SK-N-SH treated with all-trans-retinoic acid at 6 μM for 48 hours (cell line): ENCODE measurements around the gene PCMT1.

Experiments
- ATAC-seq: fragments of 200-7000 bp; cut with Tn5 transposase; 3 replicates; pipeline ENCODE4 v1.9.1; 2020; ENCODE audit warnings: mild to moderate bottlenecking, moderate library complexity
- ARNTL ChIP-seq: fragments of 450-650 bp; formaldehyde crosslinking; IDR thresholded peaks from 2 replicates; pipeline ENCODE4 v1.5.0; 2020; ENCODE audit warnings: low read depth, mild to moderate bottlenecking, moderate library complexity, borderline replicate concordance
- CSDC2 ChIP-seq: fragments of 250-450 bp; sonication (Bioruptor Pico); IDR thresholded peaks from 2 replicates; pipeline ENCODE4 v1.5.0; 2020; ENCODE audit warnings: mild to moderate bottlenecking, moderate library complexity
- GLIS3 ChIP-seq: fragments of 250-450 bp; sonication (Bioruptor Pico); IDR thresholded peaks from 2 replicates; pipeline ENCODE4 v1.5.0; 2020; ENCODE audit warnings: mild to moderate bottlenecking, moderate library complexity
- ISL1 ChIP-seq: fragments of 250-450 bp; sonication (Bioruptor Pico); IDR thresholded peaks from 2 replicates; pipeline ENCODE4 v2.1.2; 2022; ENCODE audit warnings: mild to moderate bottlenecking, moderate library complexity
- OSR1 ChIP-seq: fragments of 250-450 bp; sonication (Bioruptor Pico); IDR thresholded peaks from 2 replicates; pipeline ENCODE4 v1.8.0; 2022; ENCODE audit warnings: moderate library complexity, mild to moderate bottlenecking, inconsistent platforms
- SNAI2 ChIP-seq: fragments of 250-450 bp; sonication (Bioruptor Pico); IDR thresholded peaks from 2 replicates; pipeline ENCODE4 v1.5.0; 2020; ENCODE audit warnings: mild to moderate bottlenecking, moderate library complexity
- TCF4 ChIP-seq: fragments of 250-450 bp; sonication (Bioruptor Pico); IDR thresholded peaks from 2 replicates; pipeline ENCODE4 v1.8.0; 2021; ENCODE audit warnings: mild to moderate bottlenecking, moderate library complexity, borderline replicate concordance
- TOX ChIP-seq: fragments of 250-450 bp; sonication (Bioruptor Pico); IDR thresholded peaks from 2 replicates; pipeline ENCODE4 v1.8.0; 2021; ENCODE audit warnings: mild to moderate bottlenecking, moderate library complexity, borderline replicate concordance
- ZFP30 ChIP-seq: fragments of 450-650 bp; formaldehyde crosslinking; IDR thresholded peaks from 2 replicates; pipeline ENCODE4 v1.5.0; 2022; ENCODE audit warnings: mild to moderate bottlenecking, moderate library complexity
- ZNF565 ChIP-seq: fragments of 450-650 bp; formaldehyde crosslinking; conservative IDR thresholded peaks from 2 replicates; pipeline ENCODE4 v1.5.0; 2020; ENCODE audit warnings: low read depth, mild to moderate bottlenecking, moderate library complexity
- ZNF70 ChIP-seq: fragments of 450-650 bp; formaldehyde crosslinking; IDR thresholded peaks from 2 replicates; pipeline ENCODE4 v1.5.0; 2020; ENCODE audit warnings: mild to moderate bottlenecking, moderate library complexity
- ZNF8 ChIP-seq: fragments of 450-650 bp; formaldehyde crosslinking; IDR thresholded peaks from 2 replicates; pipeline ENCODE4 v1.5.0; 2020; ENCODE audit warnings: mild to moderate bottlenecking, moderate library complexity
- TF ChIP-seq, protein P1 (sequence below): fragments of 250-450 bp; sonication (Bioruptor Pico); IDR thresholded peaks from 2 replicates; pipeline ENCODE4 v1.5.0; 2020; ENCODE audit warnings: mild to moderate bottlenecking, moderate library complexity
- TF ChIP-seq, protein P2 (sequence below): fragments of 250-450 bp; sonication (Bioruptor Pico); IDR thresholded peaks from 2 replicates; pipeline ENCODE4 v1.5.1; 2020; ENCODE audit warnings: low read depth, mild to moderate bottlenecking, moderate library complexity
- TF ChIP-seq, protein P3 (sequence below): fragments of 250-450 bp; sonication (Bioruptor Pico); IDR thresholded peaks from 2 replicates; pipeline ENCODE4 v1.8.0; 2020; ENCODE audit warnings: mild to moderate bottlenecking, moderate library complexity, borderline replicate concordance
- TF ChIP-seq, protein P4 (sequence below): fragments of 250-450 bp; sonication (Bioruptor Pico); IDR thresholded peaks from 2 replicates; pipeline ENCODE4 v1.8.0; 2021; ENCODE audit warnings: low read depth, mild to moderate bottlenecking, moderate library complexity, borderline replicate concordance

Gene PCMT1

DNA sequence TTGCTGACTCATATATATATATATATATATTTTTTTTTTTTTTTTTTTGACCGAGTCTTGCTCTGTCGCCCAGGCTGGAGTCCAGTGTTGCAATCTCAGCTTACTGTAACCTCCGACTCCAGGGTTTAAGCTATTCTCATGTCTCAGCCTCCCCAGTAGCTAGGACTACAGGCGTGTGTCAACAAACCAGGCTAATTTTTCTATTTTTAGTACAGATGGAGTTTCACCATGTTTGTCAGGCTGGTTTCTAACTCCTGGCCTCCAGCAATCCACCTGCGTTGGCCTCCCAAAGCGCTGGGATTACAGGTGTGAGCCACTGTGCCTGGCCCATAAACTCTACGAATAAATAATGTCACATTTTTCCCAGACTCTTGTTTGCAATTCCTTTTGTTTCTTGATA, 109.8 kb downstream of the PCMT1 start (continued):
- TF ChIP-seq, protein P1, sequence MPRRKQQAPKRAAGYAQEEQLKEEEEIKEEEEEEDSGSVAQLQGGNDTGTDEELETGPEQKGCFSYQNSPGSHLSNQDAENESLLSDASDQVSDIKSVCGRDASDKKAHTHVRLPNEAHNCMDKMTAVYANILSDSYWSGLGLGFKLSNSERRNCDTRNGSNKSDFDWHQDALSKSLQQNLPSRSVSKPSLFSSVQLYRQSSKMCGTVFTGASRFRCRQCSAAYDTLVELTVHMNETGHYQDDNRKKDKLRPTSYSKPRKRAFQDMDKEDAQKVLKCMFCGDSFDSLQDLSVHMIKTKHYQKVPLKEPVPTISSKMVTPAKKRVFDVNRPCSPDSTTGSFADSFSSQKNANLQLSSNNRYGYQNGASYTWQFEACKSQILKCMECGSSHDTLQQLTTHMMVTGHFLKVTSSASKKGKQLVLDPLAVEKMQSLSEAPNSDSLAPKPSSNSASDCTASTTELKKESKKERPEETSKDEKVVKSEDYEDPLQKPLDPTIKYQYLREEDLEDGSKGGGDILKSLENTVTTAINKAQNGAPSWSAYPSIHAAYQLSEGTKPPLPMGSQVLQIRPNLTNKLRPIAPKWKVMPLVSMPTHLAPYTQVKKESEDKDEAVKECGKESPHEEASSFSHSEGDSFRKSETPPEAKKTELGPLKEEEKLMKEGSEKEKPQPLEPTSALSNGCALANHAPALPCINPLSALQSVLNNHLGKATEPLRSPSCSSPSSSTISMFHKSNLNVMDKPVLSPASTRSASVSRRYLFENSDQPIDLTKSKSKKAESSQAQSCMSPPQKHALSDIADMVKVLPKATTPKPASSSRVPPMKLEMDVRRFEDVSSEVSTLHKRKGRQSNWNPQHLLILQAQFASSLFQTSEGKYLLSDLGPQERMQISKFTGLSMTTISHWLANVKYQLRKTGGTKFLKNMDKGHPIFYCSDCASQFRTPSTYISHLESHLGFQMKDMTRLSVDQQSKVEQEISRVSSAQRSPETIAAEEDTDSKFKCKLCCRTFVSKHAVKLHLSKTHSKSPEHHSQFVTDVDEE (CRISPR knock-in tag) = no peak

DNA sequence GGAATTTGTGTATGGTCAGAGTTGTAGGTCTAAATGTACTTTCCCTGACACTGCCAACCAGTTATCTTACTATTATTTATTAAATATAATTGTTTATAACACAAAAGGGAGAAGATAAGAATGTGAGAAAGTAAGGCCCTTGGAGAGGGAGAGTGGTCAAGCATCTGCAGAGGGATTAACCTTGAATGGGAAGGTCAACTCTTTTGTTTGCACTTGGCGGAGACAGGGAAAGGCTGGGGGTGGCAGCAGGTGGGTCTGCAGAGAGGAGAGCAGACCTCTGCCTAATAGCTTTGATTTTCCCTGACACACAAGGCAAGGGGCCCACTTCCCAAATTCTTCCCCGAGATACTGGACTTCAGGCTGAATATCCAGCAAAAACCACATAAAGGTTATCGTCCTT, 110.4 kb downstream of the PCMT1 start:
- TF ChIP-seq GLIS3 (CRISPR knock-in tag) = no peak
- TF ChIP-seq ARNTL = no peak
- no peak for TF ChIP-seq CSDC2 (CRISPR knock-in tag)
- TF ChIP-seq TCF4 (CRISPR knock-in tag) = no peak
- no peak for TF ChIP-seq TOX (CRISPR knock-in tag)
- no peak for ATAC-seq

DNA sequence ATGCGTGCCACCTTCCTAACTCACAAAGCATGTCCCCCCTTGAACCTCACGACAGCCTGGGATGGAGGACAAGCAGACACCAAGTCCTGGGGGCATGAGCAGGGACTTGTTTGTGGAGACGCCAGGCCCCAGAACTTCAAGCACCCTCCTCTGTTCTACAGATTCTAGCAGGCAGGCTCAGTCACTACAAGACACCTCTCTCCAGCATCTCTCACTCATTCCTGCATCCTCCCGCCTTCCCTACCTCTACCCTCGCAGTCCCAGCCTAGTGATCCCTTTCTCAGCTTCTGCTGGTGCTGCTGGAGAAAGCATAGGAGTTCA, 110.9 kb downstream of the PCMT1 start:
- no peak for TF ChIP-seq SNAI2 (CRISPR knock-in tag)
- TF ChIP-seq ZNF8 = no peak
- TF ChIP-seq, protein P2, sequence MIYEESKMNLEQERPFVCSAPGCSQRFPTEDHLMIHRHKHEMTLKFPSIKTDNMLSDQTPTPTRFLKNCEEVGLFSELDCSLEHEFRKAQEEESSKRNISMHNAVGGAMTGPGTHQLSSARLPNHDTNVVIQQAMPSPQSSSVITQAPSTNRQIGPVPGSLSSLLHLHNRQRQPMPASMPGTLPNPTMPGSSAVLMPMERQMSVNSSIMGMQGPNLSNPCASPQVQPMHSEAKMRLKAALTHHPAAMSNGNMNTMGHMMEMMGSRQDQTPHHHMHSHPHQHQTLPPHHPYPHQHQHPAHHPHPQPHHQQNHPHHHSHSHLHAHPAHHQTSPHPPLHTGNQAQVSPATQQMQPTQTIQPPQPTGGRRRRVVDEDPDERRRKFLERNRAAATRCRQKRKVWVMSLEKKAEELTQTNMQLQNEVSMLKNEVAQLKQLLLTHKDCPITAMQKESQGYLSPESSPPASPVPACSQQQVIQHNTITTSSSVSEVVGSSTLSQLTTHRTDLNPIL = no peak
- no peak for TF ChIP-seq OSR1 (CRISPR knock-in tag)
- no peak for TF ChIP-seq ZNF70
- TF ChIP-seq ISL1 (CRISPR knock-in tag) = no peak
- TF ChIP-seq ARNTL = no peak
- no peak for TF ChIP-seq CSDC2 (CRISPR knock-in tag)
- TF ChIP-seq, protein P3, sequence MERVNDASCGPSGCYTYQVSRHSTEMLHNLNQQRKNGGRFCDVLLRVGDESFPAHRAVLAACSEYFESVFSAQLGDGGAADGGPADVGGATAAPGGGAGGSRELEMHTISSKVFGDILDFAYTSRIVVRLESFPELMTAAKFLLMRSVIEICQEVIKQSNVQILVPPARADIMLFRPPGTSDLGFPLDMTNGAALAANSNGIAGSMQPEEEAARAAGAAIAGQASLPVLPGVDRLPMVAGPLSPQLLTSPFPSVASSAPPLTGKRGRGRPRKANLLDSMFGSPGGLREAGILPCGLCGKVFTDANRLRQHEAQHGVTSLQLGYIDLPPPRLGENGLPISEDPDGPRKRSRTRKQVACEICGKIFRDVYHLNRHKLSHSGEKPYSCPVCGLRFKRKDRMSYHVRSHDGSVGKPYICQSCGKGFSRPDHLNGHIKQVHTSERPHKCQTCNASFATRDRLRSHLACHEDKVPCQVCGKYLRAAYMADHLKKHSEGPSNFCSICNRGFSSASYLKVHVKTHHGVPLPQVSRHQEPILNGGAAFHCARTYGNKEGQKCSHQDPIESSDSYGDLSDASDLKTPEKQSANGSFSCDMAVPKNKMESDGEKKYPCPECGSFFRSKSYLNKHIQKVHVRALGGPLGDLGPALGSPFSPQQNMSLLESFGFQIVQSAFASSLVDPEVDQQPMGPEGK (CRISPR knock-in tag) = no peak
- TF ChIP-seq, protein P4, sequence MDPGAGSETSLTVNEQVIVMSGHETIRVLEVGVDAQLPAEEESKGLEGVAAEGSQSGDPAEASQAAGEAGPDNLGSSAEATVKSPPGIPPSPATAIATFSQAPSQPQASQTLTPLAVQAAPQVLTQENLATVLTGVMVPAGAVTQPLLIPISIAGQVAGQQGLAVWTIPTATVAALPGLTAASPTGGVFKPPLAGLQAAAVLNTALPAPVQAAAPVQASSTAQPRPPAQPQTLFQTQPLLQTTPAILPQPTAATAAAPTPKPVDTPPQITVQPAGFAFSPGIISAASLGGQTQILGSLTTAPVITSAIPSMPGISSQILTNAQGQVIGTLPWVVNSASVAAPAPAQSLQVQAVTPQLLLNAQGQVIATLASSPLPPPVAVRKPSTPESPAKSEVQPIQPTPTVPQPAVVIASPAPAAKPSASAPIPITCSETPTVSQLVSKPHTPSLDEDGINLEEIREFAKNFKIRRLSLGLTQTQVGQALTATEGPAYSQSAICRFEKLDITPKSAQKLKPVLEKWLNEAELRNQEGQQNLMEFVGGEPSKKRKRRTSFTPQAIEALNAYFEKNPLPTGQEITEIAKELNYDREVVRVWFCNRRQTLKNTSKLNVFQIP = no peak
- no peak for TF ChIP-seq ZNF565 (CRISPR knock-in tag)
- TF ChIP-seq ZFP30 = no peak
- ATAC-seq = no peak
